ENCODE measurements around the gene TWF2.

TWF2 gene

DNA sequence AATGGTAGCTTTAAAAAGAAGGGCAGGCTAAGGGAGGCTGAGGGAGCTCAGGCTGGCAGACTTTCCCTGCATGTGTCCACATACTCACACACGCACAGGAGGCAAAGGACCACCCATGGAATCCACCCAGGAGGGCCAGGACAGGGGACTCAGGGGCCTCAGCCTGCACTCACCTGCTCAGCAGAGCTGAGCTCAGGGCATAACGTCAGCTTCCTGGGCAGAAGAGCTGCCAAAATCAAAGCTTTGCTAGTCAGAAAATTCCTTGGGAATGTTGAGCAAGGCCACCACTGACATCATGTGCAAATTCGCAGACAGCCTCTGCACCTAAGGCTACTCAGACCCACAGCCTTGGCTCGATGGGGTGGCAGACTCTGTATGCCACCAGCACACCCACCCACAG, 57.4 kb downstream of the TWF2 start:
- no peak for DNase-seq
